T-cell (primary cell): Measurements from ENCODE around the gene RBM44. TPM values are rescaled to one million over a fixed set of nuclear protein-coding genes. Genes with fewer than 3 reads are reported as not detected.
"Not testable (repeated sequence)": the region's sequence is repeated elsewhere in the genome, so short reads cannot be mapped to it uniquely, and the experiment has no call there.

Experiments used
- ATAC-seq, 4 experiments: fragments of 200-7000 bp in 3 of 4; fragments of 150-1000 bp in 1 of 4; cut with Tn5 transposase; replicated peaks in 1 of 4; 1 replicate in 3 of 4; 2 replicates in 1 of 4; pipeline ENCODE4 v1.10.0; 2021; ENCODE audit warnings: moderate library complexity in 3 of 4, mild to moderate bottlenecking in 2 of 4, moderate number of reproducible peaks in 1 of 4
- CTCF ChIA-PET, 2 donors: fragments of 300-600 bp; sonication (Branson Sonifier 250); formaldehyde crosslinking; loops; one replicate each; lab custom pipeline; 2022; ENCODE audit warnings: antibody characterized with exemption in 2 of 2; lab: Charles Lee
- POLR2A ChIA-PET, 2 donors: fragments of 300-600 bp; sonication (Branson Sonifier 250); formaldehyde crosslinking; loops; one replicate each; lab custom pipeline; 2022; ENCODE audit warnings: antibody characterized with exemption in 2 of 2; lab: Charles Lee
- DNase-seq, 35 experiments: peaks; one replicate each; pipeline versions ENCODE4 v3.0.0 to v3.0.0-alpha.2; 2013 to 2023
- H3K27ac ChIP-seq: one replicate; pipeline ENCODE4 v1.5.1; 2013; ENCODE audit warnings: low read length
- H3K27me3 ChIP-seq, 2 experiments: replicated peaks in 1 of 2; 1 replicate in 1 of 2; 2 replicates in 1 of 2; pipeline versions ENCODE4 v1.6.1 to v1.7.0; 2013; ENCODE audit warnings: low read length in 1 of 2, mixed read lengths in 1 of 2; ENCODE audit not compliant: control insufficient read depth in 2 of 2, insufficient read depth in 2 of 2; ENCODE audit errors: extremely low read depth in 1 of 2
- H3K36me3 ChIP-seq, 2 donors: 1 replicate in 1 of 2; 2 replicates in 1 of 2; pipeline versions ENCODE4 v1.6.1 to v1.7.0; 2013; ENCODE audit warnings: low read length in 1 of 2; ENCODE audit not compliant: control insufficient read depth in 2 of 2, insufficient read depth in 1 of 2; ENCODE audit errors: extremely low read depth in 1 of 2
- H3K4me1 ChIP-seq, 2 experiments: 1 replicate in 1 of 2; 2 replicates in 1 of 2; pipeline versions ENCODE4 v1.6.1 to v1.7.0; 2013; ENCODE audit warnings: low read length in 2 of 2, mixed read lengths in 1 of 2; ENCODE audit not compliant: insufficient read depth in 2 of 2, control insufficient read depth in 1 of 2; ENCODE audit errors: extremely low read depth in 1 of 2
- H3K4me3 ChIP-seq, 2 donors: 1 replicate in 1 of 2; 2 replicates in 1 of 2; pipeline versions ENCODE4 v1.5.1 to v1.7.0; 2013; ENCODE audit warnings: mild to moderate bottlenecking in 2 of 2, low read length in 1 of 2, moderate library complexity in 1 of 2; ENCODE audit not compliant: control insufficient read depth in 1 of 2; ENCODE audit errors: extremely low read depth in 1 of 2
- H3K9me3 ChIP-seq: 2 replicates; pipeline ENCODE4 v1.7.0; 2013
- H3K27ac Mint-ChIP-seq, 2 donors: one replicate each; pipeline ENCODE4 v1.8.0; 2020 to 2021; ENCODE audit warnings: mild to moderate bottlenecking in 2 of 2, mixed read lengths in 2 of 2
- H3K27me3 Mint-ChIP-seq, 2 donors: one replicate each; pipeline ENCODE4 v1.8.0; 2021 to 2022; ENCODE audit warnings: mixed read lengths in 2 of 2
- H3K36me3 Mint-ChIP-seq: one replicate; pipeline ENCODE4 v1.8.0; 2021; ENCODE audit warnings: mixed read lengths
- H3K4me1 Mint-ChIP-seq, 3 donors: one replicate each; pipeline ENCODE4 v1.8.0; 2020 to 2022; ENCODE audit warnings: mixed read lengths in 3 of 3, mild to moderate bottlenecking in 1 of 3
- H3K4me3 Mint-ChIP-seq, 3 donors: one replicate each; pipeline ENCODE4 v1.8.0; 2020 to 2022; ENCODE audit warnings: mild to moderate bottlenecking in 3 of 3, mixed read lengths in 3 of 3, moderate library complexity in 3 of 3
- H3K9me3 Mint-ChIP-seq, 3 donors: one replicate each; pipeline ENCODE4 v1.8.0; 2020 to 2022; ENCODE audit warnings: mixed read lengths in 3 of 3
- WGBS: methylation state at CpG from one replicate; pipeline ENCODE4 v1.1.5; 2013; ENCODE audit warnings: missing lambda C conversion rate; ENCODE audit not compliant: insufficient coverage; 5-methylcytosine and 5-hydroxymethylcytosine counted together
- total RNA-seq, 35 experiments: library from RNA in 6 of 35; stranded (reverse) in 6 of 35; fragments of 120-200 nt in 1 of 35; gene quantifications; one replicate each; pipeline versions ENCODE4 v1.2.1 to v1.2.4 and lab custom pipeline; 2013 to 2026

Gene RBM44
- total RNA-seq, result 1 to 10 TPM in 2 of 5 donors, under 1 TPM in 3; 0.53 to 2.8 (median 0.98) TPM
- total RNA-seq (2013), result 2.0 TPM
- total RNA-seq (lab: John Stamatoyannopoulos, UW), result 0.80 to 5.3 (median 2.9) reads per million in 29 experiments

- Mint-ChIP-seq H3K4me3 (no peak within 1 kb of the TSS), H3K36me3 (peaks cover 10% of the 10 kb centered on the region)
These were observed at the start of gene RBM44 for GRCh38 chr2:237798236-237799059. Gene RBM44 (plus strand): TSS chr2:237798779. CDS start chr2:237813610, 14,831 bp downstream.

GRCh38 chr2:237749002-237749401 lies 49.6 kb upstream of the RBM44 start:
- Mint-ChIP-seq H3K27me3 (no peaks in the 10 kb centered on the region), H3K9me3 (no peaks in the 10 kb centered on the region), H3K4me1 (peaks cover 6 to 29% (median 20%) of the 10 kb centered on the region in 3 donors), H3K36me3 (peaks cover 61% of the 10 kb centered on the region), H3K27ac (no peak overlapping the region), H3K4me3 (no peak overlapping the region)
- H3K27me3 ChIP-seq, result no peaks in the 10 kb centered on the region
- CTCF ChIA-PET, result interaction anchor here in 1 of 2 donors (1.9 kb wide), 1 partner anchor 51 kb away, joined by 4 read pairs; no protein-coding TSS in a partner anchor
- WGBS, result 96% methylated on average over 6 of the region's 11 CpGs
- DNase-seq (no peak), ATAC-seq (no peak)
- POLR2A ChIA-PET, result no interaction called here
- no peak overlapping the region for H3K4me3 ChIP-seq
- H3K27ac ChIP-seq, result no peak overlapping the region
- H3K36me3 ChIP-seq, result peaks cover 19 to 65% of the 10 kb centered on the region in 2 donors
- H3K4me1 ChIP-seq, result peaks cover 2 to 14% of the 10 kb centered on the region in 2 experiments
- no peaks in the 10 kb centered on the region for H3K9me3 ChIP-seq

More at GRCh38 chr2:237798236-237799059, at the start of gene RBM44:
- POLR2A ChIA-PET, result interaction anchor here in 1 of 2 donors (0.6 kb wide), 1 partner anchor 226 kb away, joined by 3 read pairs; no protein-coding TSS in a partner anchor
- H3K4me1 Mint-ChIP-seq, result no peaks in the 10 kb centered on the region
- ATAC-seq (no peak), DNase-seq (no peak)
- CTCF ChIA-PET, result no interaction called here
- Histone ChIP-seq H3K9me3 (no peaks in the 10 kb centered on the region), H3K27me3 (no peaks in the 10 kb centered on the region), H3K27ac (no peak within 1 kb of the TSS), H3K4me3 (no peak within 1 kb of the TSS), H3K4me1 (no peaks in the 10 kb centered on the region), H3K36me3 (no peaks in the 10 kb centered on the region)
- 95% methylated on average over 84 of the region's 84 CpGs for WGBS
- H3K27me3 Mint-ChIP-seq, result no peaks in the 10 kb centered on the region
- H3K27ac Mint-ChIP-seq, result no peak within 1 kb of the TSS
- peaks cover 0 to 8% (median 6%) of the 10 kb centered on the region in 3 donors for H3K9me3 Mint-ChIP-seq

GRCh38 chr2:237749961-237750360 lies 48.6 kb upstream of the RBM44 start:
- no peak for ATAC-seq
- WGBS, result 100% methylated on average over 2 of the region's 2 CpGs

GRCh38 chr2:237750441-237750840 lies 48.1 kb upstream of the RBM44 start:
- H3K36me3 ChIP-seq, result peaks cover 26 to 79% of the 10 kb centered on the region in 2 donors
- CTCF ChIA-PET, result interaction anchor here in 1 of 2 donors (0.7 kb wide), 1 partner anchor 77 kb away, joined by 6 read pairs; no protein-coding TSS in a partner anchor
- POLR2A ChIA-PET, result interaction anchor here (0.6 to 0.7 kb wide), 2 partner anchors 10 to 29 kb away, joined by 3 to 7 read pairs; no protein-coding TSS in a partner anchor
- not testable (repeated sequence) for H3K4me1 ChIP-seq, H3K9me3 ChIP-seq, DNase-seq, H3K27ac ChIP-seq, H3K27me3 Mint-ChIP-seq, H3K27ac Mint-ChIP-seq, H3K9me3 Mint-ChIP-seq, H3K4me3 Mint-ChIP-seq, H3K4me3 ChIP-seq, H3K27me3 ChIP-seq, ATAC-seq
- Mint-ChIP-seq H3K4me1 (peaks cover 0 to 21% (median 13%) of the 10 kb centered on the region in 3 donors), H3K36me3 (peaks cover 60% of the 10 kb centered on the region)
- 100% methylated on average over 11 of the region's 15 CpGs for WGBS

More at GRCh38 chr2:237749961-237750360, 48.6 kb upstream of the RBM44 start:
- no peaks in the 10 kb centered on the region for H3K27me3 ChIP-seq
- no peak overlapping the region for H3K4me3 ChIP-seq
- H3K36me3 ChIP-seq, result peaks cover 25 to 74% of the 10 kb centered on the region in 2 donors
- no peak overlapping the region for H3K27ac Mint-ChIP-seq
- no peak overlapping the region for H3K27ac ChIP-seq
- peaks cover under 1 to 9% of the 10 kb centered on the region in 2 experiments for H3K4me1 ChIP-seq
- peaks cover 3 to 24% (median 15%) of the 10 kb centered on the region in 3 donors for H3K4me1 Mint-ChIP-seq
- CTCF ChIA-PET, result interaction anchor here in 1 of 2 donors (0.6 to 0.7 kb wide), 3 partner anchors 77 to 444 kb away, joined by 3 to 6 read pairs (median 4); no protein-coding TSS in a partner anchor
- no peaks in the 10 kb centered on the region for H3K9me3 Mint-ChIP-seq
- H3K4me3 Mint-ChIP-seq, result no peak overlapping the region
- no peaks in the 10 kb centered on the region for H3K27me3 Mint-ChIP-seq
- H3K36me3 Mint-ChIP-seq, result peaks cover 63% of the 10 kb centered on the region
- no peak for DNase-seq
- no peaks in the 10 kb centered on the region for H3K9me3 ChIP-seq
- POLR2A ChIA-PET, result interaction anchor here (0.6 to 0.7 kb wide), 4 partner anchors 10 to 294 kb away, joined by 3 to 10 read pairs (median 8); no protein-coding TSS in a partner anchor

- Mint-ChIP-seq H3K9me3 (no peaks in the 10 kb centered on the region), H3K4me3 (no peak overlapping the region), H3K36me3 (peaks cover 66% of the 10 kb centered on the region), H3K27me3 (no peaks in the 10 kb centered on the region), H3K27ac (peak overlapping the region in 1 of 2 donors; percentile 39), H3K4me1 (peaks cover 0 to 19% (median 13%) of the 10 kb centered on the region in 3 donors)
- ATAC-seq (peak in 2 of 4 experiments; percentile 43 to 64), DNase-seq (peak in 13 of 35 experiments; percentile 12 to 49 (median 22))
- H3K4me1 ChIP-seq, result peaks cover 0 to 7% of the 10 kb centered on the region in 2 experiments
- ChIA-PET CTCF (interaction anchor here in 1 of 2 donors (1.0 kb wide), 1 partner anchor 56 kb away, joined by 3 read pairs; no protein-coding TSS in a partner anchor), POLR2A (no interaction called here)
- no peaks in the 10 kb centered on the region for H3K9me3 ChIP-seq
- peaks cover 16 to 92% of the 10 kb centered on the region in 2 donors for H3K36me3 ChIP-seq
- H3K27ac ChIP-seq, result no peak overlapping the region
- no peaks in the 10 kb centered on the region for H3K27me3 ChIP-seq
- WGBS, result no CpG with 5 or more reads among the region's 5 CpGs
- H3K4me3 ChIP-seq, result no peak overlapping the region
These were observed 45.8 kb upstream of the RBM44 start for GRCh38 chr2:237752761-237753165.

GRCh38 chr2:237754182-237754581 lies 44.4 kb upstream of the RBM44 start:
- Mint-ChIP-seq H3K36me3 (peaks cover 61% of the 10 kb centered on the region), H3K9me3 (no peaks in the 10 kb centered on the region), H3K27ac (no peak overlapping the region), H3K4me1 (peaks cover 0 to 19% (median 13%) of the 10 kb centered on the region in 3 donors), H3K4me3 (no peak overlapping the region), H3K27me3 (no peaks in the 10 kb centered on the region)
- CTCF ChIA-PET, result interaction anchor here (1.4 to 1.5 kb wide), 2 partner anchors 9 kb away, joined by 7 to 10 read pairs; no protein-coding TSS in a partner anchor
- WGBS, result no CpG with 5 or more reads among the region's 3 CpGs
- Histone ChIP-seq H3K4me3 (no peak overlapping the region), H3K36me3 (peaks cover 16 to 93% of the 10 kb centered on the region in 2 donors), H3K27ac (no peak overlapping the region), H3K9me3 (no peaks in the 10 kb centered on the region), H3K4me1 (peaks cover 0 to 7% of the 10 kb centered on the region in 2 experiments), H3K27me3 (no peaks in the 10 kb centered on the region)
- POLR2A ChIA-PET, result no interaction called here
- no peak for ATAC-seq
- no peak for DNase-seq
